A549 (cell line): ENCODE measurements around the gene STRADA.

ENCODE experiments used
- CTCF ChIP-seq: fragments of >200 bp; sonication (Bioruptor Twin); formaldehyde crosslinking; IDR thresholded peaks from 3 replicates; pipeline ENCODE4 v1.5.1; 2016
- KDM1A ChIP-seq: fragments of 200-600 bp; sonication (generic); IDR thresholded peaks from 2 replicates; pipeline ENCODE4 v1.6.1; 2016; ENCODE audit warnings: low read depth, mild to moderate bottlenecking
- TF ChIP-seq, protein P1 (sequence below): IDR thresholded peaks from 2 replicates; pipeline ENCODE4 v1.6.1; 2012

- TF ChIP-seq CTCF (no peak), KDM1A (no peak)
- TF ChIP-seq, protein P1, sequence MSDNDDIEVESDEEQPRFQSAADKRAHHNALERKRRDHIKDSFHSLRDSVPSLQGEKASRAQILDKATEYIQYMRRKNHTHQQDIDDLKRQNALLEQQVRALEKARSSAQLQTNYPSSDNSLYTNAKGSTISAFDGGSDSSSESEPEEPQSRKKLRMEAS, result no peak
These were observed 16.8 kb upstream of the STRADA start for GRCh38 chr17:63758428-63758827.
